ENCODE measurements around the gene FLYWCH2. TPM values are rescaled to one million over a fixed set of nuclear protein-coding genes. Genes with fewer than 3 reads are reported as not detected.

FLYWCH2 gene
- polyA plus RNA-seq, 6 donors from 2014 or later: 15.6 to 22.6 (median 18.9) TPM

DNA sequence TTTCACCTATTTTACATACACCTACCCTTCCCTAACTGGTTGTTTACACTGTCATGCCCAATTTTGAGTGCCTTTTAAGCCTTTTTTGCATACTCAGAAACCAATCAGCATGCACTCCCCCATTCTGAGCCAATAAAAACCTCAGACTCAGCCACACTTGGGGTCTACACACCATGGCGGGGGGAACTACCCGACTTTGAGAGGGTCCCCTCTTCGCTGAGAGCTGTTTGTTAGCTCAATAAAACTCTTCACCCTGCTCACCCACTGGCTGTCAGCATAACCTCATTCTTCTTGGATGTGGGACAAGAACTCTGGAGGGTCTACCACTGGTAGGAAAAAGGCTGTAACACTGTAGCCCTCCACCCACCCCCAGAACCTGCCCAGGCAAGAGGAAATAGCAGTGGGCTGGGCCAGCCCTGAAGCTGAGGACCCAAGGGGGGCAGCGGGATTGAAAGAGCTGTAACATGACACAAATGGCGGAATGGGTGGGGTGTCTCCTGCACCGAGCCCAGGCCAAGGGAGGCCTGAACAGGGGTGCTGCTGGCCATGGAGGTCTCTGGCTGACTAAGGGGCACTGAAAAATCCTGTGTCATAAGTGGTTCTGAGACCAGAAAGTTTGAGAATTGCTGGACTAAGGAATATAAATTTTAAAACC is 3.0 kb upstream of the FLYWCH2 start:
- peak overlapping the region in 3 of 8 donors; percentile 24 to 59 (median 53) for H3K4me3 Mint-ChIP-seq
- H3K36me3 Mint-ChIP-seq: no peaks in the 10 kb centered on the region
- H3K27ac Mint-ChIP-seq: no peak overlapping the region
- H3K9me3 Mint-ChIP-seq: peaks cover 0 to 4% (median 0%) of the 10 kb centered on the region in 7 donors
- H3K4me1 Mint-ChIP-seq: peaks cover 9 to 20% (median 16%) of the 10 kb centered on the region in 3 donors
- ATAC-seq (ENCODE audit: low read depth in 2 of 2) (no peak), DNase-seq (no peak)
- H3K27me3 Mint-ChIP-seq: peaks cover 0 to 5% (median 0%) of the 10 kb centered on the region in 3 donors

DNA sequence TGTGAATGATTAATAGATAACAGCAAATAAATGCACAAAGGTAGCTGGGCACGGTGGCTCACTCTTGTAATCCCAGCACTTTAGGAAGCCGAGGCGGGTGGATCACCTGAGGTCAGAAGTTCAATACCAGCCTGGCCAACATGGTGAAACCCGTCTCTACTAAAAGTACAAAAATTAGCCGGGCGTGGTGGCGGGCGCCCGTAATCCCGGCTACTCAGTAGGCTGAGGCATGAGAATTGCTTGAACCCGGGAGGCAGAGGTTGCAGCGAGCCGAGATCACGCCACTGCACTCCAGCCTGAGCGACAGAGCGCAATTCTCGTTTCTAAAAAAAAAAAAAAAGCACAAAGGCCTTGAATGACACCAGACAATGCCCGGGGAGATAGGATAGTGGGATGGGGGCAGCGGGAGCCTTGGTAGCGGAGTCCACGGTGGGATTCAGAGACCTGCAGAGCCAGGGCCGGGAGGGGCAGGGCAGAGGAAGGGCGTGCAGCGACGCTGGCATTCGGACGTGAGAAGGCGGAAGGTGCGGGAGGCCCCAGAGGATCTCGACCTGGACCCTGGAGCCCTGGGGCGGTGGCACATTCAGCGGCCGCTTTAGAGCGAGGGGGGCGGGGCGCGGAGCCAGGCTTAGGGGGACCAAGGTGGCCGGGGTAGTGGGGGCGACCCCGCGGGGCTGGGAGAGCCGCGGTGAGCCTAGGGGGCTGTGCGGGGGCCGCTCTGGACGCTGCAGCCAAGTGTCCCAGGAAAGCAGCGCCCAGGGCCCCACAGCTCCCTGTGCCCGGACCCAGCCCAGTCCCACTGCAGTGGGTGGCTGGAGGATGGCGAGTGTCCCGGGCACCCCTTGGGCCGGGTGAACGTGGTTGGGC is 999 bp upstream of the FLYWCH2 start:
- H3K27me3 Mint-ChIP-seq: peaks cover 0 to 5% (median 0%) of the 10 kb centered on the region in 3 donors
- H3K9me3 Mint-ChIP-seq: peaks cover 0 to 4% (median 0%) of the 10 kb centered on the region in 7 donors
- no peaks in the 10 kb centered on the region for H3K36me3 Mint-ChIP-seq
- H3K4me3 Mint-ChIP-seq: peak overlapping the region; percentile 91 to 97 (median 93)
- DNase-seq (no peak), ATAC-seq (ENCODE audit: low read depth in 2 of 2) (no peak)
- peak overlapping the region; percentile 84 to 98 (median 94) for H3K27ac Mint-ChIP-seq
- H3K4me1 Mint-ChIP-seq: peaks cover 9 to 17% (median 16%) of the 10 kb centered on the region in 3 donors

DNA sequence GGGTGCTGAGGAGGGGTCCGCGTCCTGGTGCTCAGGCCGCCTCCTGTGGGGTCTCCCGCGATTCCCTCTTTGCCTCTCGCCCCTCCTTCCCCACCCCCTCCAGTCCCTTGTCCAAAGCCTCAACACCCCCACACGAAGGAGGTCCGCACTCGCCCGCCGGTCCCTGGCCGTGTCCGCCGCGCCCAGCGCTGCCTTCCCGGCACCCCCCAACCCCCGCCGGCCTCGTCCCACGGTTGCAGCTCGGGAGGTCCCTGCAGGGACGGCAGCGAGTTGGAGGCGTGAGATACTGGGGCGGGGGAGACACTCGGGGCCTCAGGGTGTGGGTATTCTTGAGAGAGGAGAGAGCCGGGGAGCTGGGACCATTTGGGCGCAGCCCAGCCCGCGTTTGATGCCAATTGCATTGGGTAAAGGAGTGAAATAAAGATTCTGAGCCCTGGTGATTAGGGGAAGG is 468 bp downstream of the FLYWCH2 start:
- H3K4me3 Mint-ChIP-seq: peak overlapping the region; percentile 82 to 97 (median 93)
- peaks cover 9 to 17% (median 16%) of the 10 kb centered on the region in 3 donors for H3K4me1 Mint-ChIP-seq
- H3K27me3 Mint-ChIP-seq: no peaks in the 10 kb centered on the region
- ATAC-seq (ENCODE audit: low read depth in 2 of 2): no peak
- peaks cover 0 to 4% (median 0%) of the 10 kb centered on the region in 7 donors for H3K9me3 Mint-ChIP-seq
- DNase-seq: peak; percentile 10
- H3K27ac Mint-ChIP-seq: peak overlapping the region in 4 of 6 donors; percentile 69 to 90 (median 86)
- no peaks in the 10 kb centered on the region for H3K36me3 Mint-ChIP-seq

DNA sequence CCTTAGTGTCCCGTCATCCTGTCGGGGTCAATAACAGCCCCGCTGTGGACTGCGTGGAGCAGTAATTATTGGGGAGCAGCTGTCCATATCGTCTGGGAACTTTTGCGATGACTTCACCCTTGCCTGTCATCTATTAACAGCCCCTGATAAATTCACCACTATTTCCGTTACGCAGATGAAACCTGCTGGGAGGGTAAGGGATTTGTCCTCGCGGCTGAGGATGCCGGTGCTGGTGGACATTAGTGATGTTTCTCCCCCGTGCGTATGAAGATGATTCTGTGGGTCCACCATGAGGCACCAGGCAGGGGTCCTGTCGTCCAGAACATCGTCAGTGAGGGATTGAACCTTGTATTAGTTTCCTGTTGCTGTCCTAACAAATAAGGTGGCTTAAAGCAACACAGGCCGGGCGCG is 1.0 kb downstream of the FLYWCH2 start:
- H3K9me3 Mint-ChIP-seq: peaks cover 0 to 4% (median 0%) of the 10 kb centered on the region in 7 donors
- H3K27me3 Mint-ChIP-seq: no peaks in the 10 kb centered on the region
- H3K36me3 Mint-ChIP-seq: no peaks in the 10 kb centered on the region
- peak overlapping the region in 4 of 6 donors; percentile 69 to 90 (median 86) for H3K27ac Mint-ChIP-seq
- no peak for DNase-seq
- no peak for ATAC-seq (ENCODE audit: low read depth in 2 of 2)
- peak overlapping the region; percentile 82 to 97 (median 92) for H3K4me3 Mint-ChIP-seq
- H3K4me1 Mint-ChIP-seq: peaks cover 9 to 17% (median 16%) of the 10 kb centered on the region in 3 donors

DNA sequence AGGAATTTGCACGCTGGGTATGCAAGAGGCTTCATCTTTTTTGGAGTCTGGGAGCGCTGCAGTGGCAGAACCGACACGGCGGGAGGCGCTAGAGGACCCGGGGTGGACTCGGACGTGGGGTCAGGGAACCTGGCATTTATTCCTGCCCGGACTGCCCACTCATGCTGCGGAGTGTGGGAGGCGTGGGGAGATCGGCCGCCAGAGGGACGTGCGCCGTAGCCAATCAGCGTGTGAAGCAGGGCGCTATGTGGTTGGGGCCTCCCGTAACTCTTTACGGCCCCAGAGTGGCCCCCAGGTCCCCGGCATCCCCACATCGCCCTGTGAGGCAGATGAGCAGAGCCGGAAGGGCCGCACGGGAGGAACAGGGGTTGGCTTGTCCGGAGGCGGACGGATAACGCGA is 11.2 kb downstream of the FLYWCH2 start:
- no peak for ATAC-seq (ENCODE audit: low read depth in 2 of 2)
- Mint-ChIP-seq H3K9me3 (no peaks in the 10 kb centered on the region), H3K4me1 (peaks cover 10 to 11% (median 11%) of the 10 kb centered on the region in 3 donors), H3K4me3 (peak overlapping the region in 1 of 8 donors; percentile 63), H3K27ac (no peak overlapping the region), H3K27me3 (no peaks in the 10 kb centered on the region), H3K36me3 (no peaks in the 10 kb centered on the region)
- DNase-seq: no peak

DNA sequence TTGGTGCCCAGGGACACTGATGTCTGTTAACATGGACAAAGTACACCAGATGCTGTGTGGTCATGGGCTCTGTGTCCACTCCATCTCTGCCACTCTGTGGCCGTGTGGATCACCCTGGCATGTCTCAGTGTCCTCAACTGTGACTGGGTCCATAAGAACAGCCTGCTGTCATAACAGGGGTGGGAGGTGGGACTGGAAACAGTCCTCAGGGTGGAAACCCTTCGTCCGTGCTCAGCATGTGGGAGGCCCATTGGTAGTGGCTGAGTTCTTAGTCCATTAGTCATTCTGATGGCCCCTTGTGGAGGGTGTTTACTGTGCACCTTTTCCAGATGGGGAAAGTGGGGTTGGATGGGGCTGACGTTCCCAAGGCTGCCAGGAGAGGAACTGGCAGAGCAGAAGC is 12.8 kb downstream of the FLYWCH2 start:
- H3K4me3 Mint-ChIP-seq: peak overlapping the region in 2 of 8 donors; percentile 12 to 37
- no peaks in the 10 kb centered on the region for H3K9me3 Mint-ChIP-seq
- H3K4me1 Mint-ChIP-seq: peaks cover 10 to 11% (median 11%) of the 10 kb centered on the region in 3 donors
- H3K27ac Mint-ChIP-seq: no peak overlapping the region
- DNase-seq: no peak
- H3K27me3 Mint-ChIP-seq: no peaks in the 10 kb centered on the region
- ATAC-seq (ENCODE audit: low read depth in 2 of 2): no peak
- no peaks in the 10 kb centered on the region for H3K36me3 Mint-ChIP-seq

DNA sequence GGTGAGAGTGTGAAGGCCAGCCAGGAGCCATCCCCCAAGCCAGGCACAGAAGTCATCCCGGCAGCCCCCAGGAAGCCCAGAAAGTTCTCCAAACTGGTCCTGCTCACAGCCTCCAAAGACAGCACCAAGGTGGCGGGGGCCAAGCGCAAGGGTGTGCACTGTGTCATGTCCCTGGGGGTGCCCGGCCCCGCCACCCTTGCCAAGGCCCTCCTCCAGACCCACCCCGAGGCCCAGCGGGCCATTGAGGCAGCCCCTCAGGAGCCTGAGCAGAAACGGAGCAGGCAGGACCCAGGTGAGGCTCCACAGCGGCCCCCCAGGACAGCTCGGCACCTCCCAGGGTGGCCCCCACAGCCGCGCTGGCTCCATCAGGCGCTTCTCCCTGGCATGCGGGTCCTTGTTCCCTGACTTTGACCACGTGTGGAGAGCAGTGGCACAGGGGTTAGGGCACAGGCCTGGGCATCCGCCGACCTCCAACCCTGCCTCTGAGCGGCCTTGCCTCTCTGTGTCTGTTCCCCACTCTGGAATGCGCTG is 13.5 kb downstream of the FLYWCH2 start:
- DNase-seq (no peak), ATAC-seq (ENCODE audit: low read depth in 2 of 2) (no peak)
- H3K27ac Mint-ChIP-seq: peak overlapping the region in 4 of 6 donors; percentile 43 to 89 (median 76)
- no peaks in the 10 kb centered on the region for H3K36me3 Mint-ChIP-seq
- H3K4me1 Mint-ChIP-seq: peaks cover 10 to 11% (median 11%) of the 10 kb centered on the region in 3 donors
- no peaks in the 10 kb centered on the region for H3K9me3 Mint-ChIP-seq
- peak overlapping the region in 7 of 8 donors; percentile 37 to 84 (median 64) for H3K4me3 Mint-ChIP-seq
- H3K27me3 Mint-ChIP-seq: no peaks in the 10 kb centered on the region

DNA sequence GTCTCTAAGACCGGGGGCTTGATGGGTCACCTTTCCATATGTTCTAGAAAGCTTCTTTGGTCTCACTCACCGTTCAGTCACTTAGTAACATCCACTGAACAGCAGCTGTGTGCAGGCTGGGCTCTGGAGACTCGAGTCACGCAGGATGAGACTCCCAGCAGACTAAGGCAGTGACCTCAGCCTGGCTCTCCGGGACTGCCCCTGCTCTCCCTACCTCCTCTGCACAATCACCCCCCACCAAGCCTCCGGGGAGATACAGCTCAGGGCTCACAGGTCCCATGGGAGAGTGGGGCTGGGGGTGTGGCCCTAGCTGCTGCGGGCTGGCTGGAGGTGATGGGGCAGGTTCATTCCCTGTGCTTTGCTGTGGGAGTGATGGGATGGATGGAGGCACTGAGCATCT is 14.1 kb downstream of the FLYWCH2 start:
- Mint-ChIP-seq H3K9me3 (no peaks in the 10 kb centered on the region), H3K36me3 (no peaks in the 10 kb centered on the region), H3K4me3 (peak overlapping the region; percentile 37 to 84 (median 60)), H3K27ac (peak overlapping the region in 5 of 6 donors; percentile 43 to 89 (median 75)), H3K4me1 (peaks cover 10 to 11% (median 11%) of the 10 kb centered on the region in 3 donors), H3K27me3 (no peaks in the 10 kb centered on the region)
- peak; percentile 82 for DNase-seq
- ATAC-seq (ENCODE audit: low read depth in 2 of 2): peak; percentile 98 to 99

DNA sequence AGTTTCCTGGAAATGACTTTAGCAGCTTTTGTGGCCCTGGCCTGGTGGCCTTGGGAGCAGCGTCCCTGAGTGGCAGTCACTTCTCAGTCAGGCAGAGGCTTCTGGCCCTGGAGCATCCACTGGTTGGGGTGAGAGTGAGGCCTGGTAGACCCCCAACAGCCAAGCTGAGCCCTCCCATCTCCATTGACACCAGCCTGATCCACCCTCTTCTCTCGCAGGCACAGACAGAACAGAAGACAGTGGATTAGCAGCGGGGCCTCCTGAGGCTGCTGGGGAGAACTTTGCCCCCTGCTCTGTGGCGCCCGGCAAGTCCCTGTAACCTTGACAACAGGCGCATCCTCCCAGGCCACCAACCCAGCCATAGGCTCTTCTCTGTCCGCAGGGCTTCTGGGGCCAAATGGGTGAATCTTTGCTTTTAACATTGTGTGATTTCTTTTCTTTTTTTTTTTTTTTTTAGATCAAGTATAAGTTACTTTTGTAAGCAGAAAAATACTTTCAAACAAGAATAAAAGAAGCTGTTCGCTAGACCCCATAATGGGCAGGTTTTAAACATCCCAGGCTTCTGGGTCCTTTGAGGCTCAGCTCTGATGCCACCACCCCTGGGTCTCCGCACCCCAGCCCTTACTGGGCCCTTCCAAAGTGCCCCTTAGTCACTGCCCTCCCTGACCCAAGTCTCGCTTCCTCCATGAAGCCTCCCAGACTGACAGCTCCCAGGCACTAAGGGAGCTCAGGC is 16.0 kb downstream of the FLYWCH2 start:
- no peak for DNase-seq
- Mint-ChIP-seq H3K27ac (peak overlapping the region in 3 of 6 donors; percentile 11 to 72 (median 42)), H3K4me1 (peaks cover 13 to 17% (median 15%) of the 10 kb centered on the region in 3 donors), H3K4me3 (peak overlapping the region in 1 of 8 donors; percentile 15), H3K36me3 (no peaks in the 10 kb centered on the region), H3K27me3 (no peaks in the 10 kb centered on the region), H3K9me3 (no peaks in the 10 kb centered on the region)
- ATAC-seq (ENCODE audit: low read depth in 2 of 2): no peak

DNA sequence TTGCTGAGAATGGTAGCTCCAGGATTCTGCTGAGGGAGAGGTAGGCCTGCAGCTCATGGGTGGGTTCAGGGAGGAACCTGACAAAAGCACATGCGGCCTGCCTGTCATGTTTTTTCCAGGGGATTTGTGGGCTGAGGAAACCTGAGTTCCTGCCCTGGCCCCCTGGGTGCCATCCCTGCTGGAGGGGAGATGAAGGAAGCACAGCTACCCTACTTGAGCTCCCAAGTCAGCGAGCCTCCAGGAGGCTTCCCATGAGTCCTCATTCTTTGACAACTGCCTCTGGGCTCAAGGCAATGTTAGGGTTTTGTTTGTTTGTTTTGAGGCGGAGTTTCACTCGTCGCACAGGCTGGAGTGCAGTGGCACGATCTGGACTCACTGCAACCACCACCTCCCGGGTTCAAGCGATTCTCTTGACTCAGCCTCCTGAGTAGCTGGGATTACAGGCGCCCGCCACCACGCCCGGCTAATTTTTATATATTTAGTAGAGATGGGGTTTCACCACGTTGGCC is 16.6 kb downstream of the FLYWCH2 start:
- H3K27ac Mint-ChIP-seq: no peak overlapping the region
- peak overlapping the region in 2 of 8 donors; percentile 41 to 53 for H3K4me3 Mint-ChIP-seq
- no peaks in the 10 kb centered on the region for H3K27me3 Mint-ChIP-seq
- H3K4me1 Mint-ChIP-seq: peaks cover 18 to 21% (median 19%) of the 10 kb centered on the region in 3 donors
- DNase-seq (no peak), ATAC-seq (ENCODE audit: low read depth in 2 of 2) (no peak)
- no peaks in the 10 kb centered on the region for H3K9me3 Mint-ChIP-seq
- no peaks in the 10 kb centered on the region for H3K36me3 Mint-ChIP-seq

DNA sequence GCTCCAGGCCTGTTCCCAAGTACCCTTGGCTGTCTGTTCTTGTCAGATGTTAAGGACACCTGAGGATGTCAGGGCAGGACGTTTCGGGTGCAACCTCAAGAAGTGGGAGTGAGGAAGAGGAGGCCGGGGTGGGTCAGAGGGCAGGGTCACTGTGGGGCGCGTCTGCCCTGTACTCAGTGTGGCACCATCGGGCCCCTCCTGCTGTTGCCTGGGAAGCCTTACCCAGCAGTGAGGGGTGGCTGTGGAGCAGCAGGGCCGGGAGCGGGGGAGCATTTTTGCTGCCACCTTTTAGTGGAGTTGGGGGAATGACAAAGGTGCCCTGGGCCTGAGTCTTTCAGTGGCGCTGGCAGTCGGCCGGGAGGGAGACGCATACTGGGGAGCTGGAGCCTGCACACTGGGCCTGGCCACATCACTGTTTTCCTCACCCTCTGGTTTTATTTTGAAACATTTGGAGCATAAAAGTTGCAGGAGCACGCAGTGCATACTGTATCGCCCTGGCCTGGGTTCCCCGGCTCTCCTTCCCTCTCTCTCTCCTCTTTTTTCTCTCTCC is 17.6 kb downstream of the FLYWCH2 start:
- Mint-ChIP-seq H3K9me3 (no peaks in the 10 kb centered on the region), H3K27me3 (no peaks in the 10 kb centered on the region), H3K4me3 (peak overlapping the region in 1 of 8 donors; percentile 41), H3K36me3 (no peaks in the 10 kb centered on the region), H3K4me1 (peaks cover 20 to 25% (median 21%) of the 10 kb centered on the region in 3 donors), H3K27ac (peak overlapping the region in 1 of 6 donors; percentile 42)
- ATAC-seq (ENCODE audit: low read depth in 2 of 2): no peak
- no peak for DNase-seq

DNA sequence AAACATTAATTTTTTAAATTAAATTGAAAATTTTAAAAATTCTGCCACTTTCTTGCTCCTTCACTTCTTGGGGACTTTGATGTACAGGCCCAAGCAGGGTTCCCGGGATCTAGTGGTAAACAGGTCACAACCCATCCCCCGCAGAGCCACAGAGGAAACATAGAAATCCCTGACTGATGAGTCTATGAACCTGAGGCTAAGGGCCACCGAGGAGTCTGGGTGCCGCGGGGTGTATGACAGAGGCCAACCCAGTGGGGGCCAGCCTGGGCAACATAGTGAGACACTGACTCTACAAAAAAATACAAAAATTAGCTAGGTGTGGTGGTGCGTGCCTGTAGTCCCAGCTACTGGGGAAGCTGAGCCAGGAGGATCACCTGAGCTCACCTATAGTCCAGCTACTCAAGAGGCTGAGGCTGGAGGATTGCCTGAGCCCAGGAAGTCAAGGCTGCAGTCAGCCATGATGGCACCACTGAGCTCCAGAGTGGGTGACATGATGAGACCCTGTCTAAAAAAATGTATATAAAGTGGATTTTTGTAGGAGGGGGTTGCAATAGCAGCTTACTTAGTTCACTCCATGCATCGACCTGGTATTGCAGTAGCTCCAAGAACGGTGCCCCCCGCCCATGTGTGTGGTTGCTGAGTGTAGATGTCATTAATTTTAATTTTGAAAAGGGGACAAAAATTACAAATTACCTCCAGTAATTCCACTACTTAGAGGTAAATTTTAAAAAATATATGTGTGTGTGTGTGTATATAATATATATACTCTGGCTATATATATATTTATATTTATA is 19.5 kb downstream of the FLYWCH2 start:
- H3K9me3 Mint-ChIP-seq: no peaks in the 10 kb centered on the region
- H3K27me3 Mint-ChIP-seq: no peaks in the 10 kb centered on the region
- ATAC-seq (ENCODE audit: low read depth in 2 of 2) (no peak), DNase-seq (no peak)
- peak overlapping the region in 1 of 6 donors; percentile 76 for H3K27ac Mint-ChIP-seq
- H3K4me1 Mint-ChIP-seq: peaks cover 24 to 31% (median 30%) of the 10 kb centered on the region in 3 donors
- peak overlapping the region in 2 of 8 donors; percentile 60 to 92 for H3K4me3 Mint-ChIP-seq
- no peaks in the 10 kb centered on the region for H3K36me3 Mint-ChIP-seq

Measured in naive B cell (primary cell).